Measurements from ENCODE around the gene HS3ST6. TPM values are rescaled to one million over a fixed set of nuclear protein-coding genes. Genes with fewer than 3 reads are reported as not detected.

The HS3ST6 gene
- total RNA-seq, 1 donor from 2014 or later: not detected

DNA sequence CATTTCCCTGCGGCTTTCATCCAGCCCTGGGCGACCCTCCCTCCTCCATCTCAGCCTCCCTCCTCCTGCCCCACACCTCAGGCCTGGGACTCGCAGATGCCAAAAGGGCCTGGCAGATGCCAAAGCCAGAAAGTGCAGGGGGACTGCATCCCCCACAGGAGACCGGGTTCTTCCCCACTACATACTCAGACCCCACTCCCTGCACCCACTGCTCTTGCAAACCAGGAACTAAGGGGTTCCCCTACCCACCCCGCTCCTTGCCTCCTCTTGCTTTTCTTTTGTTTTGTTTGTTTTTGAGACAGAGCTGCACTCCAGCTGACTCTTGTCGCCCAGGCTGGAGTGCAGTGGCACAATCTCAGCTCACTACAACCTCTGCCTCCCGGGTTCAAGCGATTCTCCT lies 3.2 kb downstream of the HS3ST6 start:
- DNase-seq (ENCODE audit: low read depth) (no peak), FAIRE-seq (no peak)
- peaks cover 29% of the 10 kb centered on the region for H3K27me3 ChIP-seq (ENCODE audit: control insufficient read depth, insufficient read depth, low read length)
- no peaks in the 10 kb centered on the region for H3K36me3 ChIP-seq (ENCODE audit: control insufficient read depth, insufficient read depth, low read length)
- H3K4me3 ChIP-seq (ENCODE audit: low read depth, low read length): no peak overlapping the region
- TF ChIP-seq, protein P1, sequence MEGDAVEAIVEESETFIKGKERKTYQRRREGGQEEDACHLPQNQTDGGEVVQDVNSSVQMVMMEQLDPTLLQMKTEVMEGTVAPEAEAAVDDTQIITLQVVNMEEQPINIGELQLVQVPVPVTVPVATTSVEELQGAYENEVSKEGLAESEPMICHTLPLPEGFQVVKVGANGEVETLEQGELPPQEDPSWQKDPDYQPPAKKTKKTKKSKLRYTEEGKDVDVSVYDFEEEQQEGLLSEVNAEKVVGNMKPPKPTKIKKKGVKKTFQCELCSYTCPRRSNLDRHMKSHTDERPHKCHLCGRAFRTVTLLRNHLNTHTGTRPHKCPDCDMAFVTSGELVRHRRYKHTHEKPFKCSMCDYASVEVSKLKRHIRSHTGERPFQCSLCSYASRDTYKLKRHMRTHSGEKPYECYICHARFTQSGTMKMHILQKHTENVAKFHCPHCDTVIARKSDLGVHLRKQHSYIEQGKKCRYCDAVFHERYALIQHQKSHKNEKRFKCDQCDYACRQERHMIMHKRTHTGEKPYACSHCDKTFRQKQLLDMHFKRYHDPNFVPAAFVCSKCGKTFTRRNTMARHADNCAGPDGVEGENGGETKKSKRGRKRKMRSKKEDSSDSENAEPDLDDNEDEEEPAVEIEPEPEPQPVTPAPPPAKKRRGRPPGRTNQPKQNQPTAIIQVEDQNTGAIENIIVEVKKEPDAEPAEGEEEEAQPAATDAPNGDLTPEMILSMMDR (IDR thresholded peaks at IDR 0.05; ENCODE audit: insufficient read depth, low read length, severe bottlenecking): no peak

DNA sequence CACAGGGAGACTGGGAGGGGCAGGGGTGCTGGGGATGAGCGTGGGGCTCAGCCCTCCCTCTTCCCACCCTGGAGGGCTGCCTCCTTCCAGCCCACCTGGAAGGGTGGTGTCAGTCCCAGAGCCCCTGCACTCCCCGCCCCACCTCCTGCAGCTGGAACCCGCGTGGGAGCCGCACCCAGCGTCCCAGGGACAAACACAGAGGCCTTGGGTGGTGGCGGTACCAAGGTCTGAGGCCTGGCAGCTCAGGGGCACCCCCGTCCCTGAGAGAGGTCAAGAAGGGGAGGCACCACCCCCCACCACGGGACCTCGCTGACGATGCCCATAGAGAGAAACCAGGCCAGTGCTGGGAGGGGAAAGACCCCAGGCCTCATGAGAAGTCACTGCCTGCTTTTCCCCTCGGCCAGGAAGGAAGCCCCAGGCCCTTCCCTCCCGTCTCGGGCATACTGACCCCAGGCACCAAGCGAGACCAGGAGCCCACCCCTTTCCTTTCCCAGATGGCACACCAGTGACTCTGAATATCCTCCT lies 4.1 kb downstream of the HS3ST6 start:
- Histone ChIP-seq H3K27me3 (ENCODE audit: control insufficient read depth, insufficient read depth, low read length) (peaks cover 21% of the 10 kb centered on the region), H3K36me3 (ENCODE audit: control insufficient read depth, insufficient read depth, low read length) (no peaks in the 10 kb centered on the region), H3K4me3 (ENCODE audit: low read depth, low read length) (no peak overlapping the region)
- FAIRE-seq (no peak), DNase-seq (ENCODE audit: low read depth) (no peak)
- TF ChIP-seq, protein P1 (IDR thresholded peaks at IDR 0.05; ENCODE audit: insufficient read depth, low read length, severe bottlenecking): no peak

DNA sequence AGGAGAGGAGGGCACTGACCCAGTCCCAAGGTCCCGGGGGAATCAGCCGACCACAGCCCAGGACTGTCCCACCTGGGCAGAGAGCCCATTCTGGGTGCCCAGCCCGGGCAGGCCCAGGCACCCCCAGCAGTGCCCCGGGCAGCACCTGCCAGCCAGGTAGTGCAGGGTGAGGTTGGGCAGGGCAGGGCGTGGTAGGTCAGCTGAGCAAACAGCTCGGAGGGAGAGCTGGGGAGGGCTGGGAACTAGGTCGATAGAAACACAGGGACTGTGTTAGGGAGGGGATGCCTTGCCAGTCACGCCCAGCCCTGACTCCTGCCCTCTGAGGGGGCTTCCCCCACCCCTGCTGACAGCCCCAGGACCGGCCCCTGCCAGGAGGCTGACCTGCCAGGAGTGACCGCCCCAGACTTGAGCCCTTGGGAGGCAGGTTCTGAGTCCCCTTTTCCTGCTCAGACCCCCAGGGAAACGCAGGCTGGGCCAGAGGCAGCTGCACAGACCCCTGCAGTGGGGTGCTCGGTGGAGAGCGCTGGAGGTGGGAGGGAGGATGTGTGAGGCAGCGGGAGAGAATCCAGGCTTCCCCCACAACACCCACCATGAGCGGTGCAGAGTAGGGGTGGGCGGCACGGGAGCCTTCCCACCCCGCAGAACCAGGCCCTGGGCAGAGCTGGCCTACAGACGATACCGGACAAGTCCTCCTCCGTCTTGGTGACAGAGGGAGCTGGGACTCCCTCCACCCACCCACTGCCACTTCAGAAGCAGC lies 4.7 kb downstream of the HS3ST6 start:
- TF ChIP-seq, protein P1 (IDR thresholded peaks at IDR 0.05; ENCODE audit: insufficient read depth, low read length, severe bottlenecking): no peak
- FAIRE-seq: no peak
- peaks cover 15% of the 10 kb centered on the region for H3K27me3 ChIP-seq (ENCODE audit: control insufficient read depth, insufficient read depth, low read length)
- H3K36me3 ChIP-seq (ENCODE audit: control insufficient read depth, insufficient read depth, low read length): no peaks in the 10 kb centered on the region
- no peak overlapping the region for H3K4me3 ChIP-seq (ENCODE audit: low read depth, low read length)
- peak; percentile 52 for DNase-seq (ENCODE audit: low read depth)

DNA sequence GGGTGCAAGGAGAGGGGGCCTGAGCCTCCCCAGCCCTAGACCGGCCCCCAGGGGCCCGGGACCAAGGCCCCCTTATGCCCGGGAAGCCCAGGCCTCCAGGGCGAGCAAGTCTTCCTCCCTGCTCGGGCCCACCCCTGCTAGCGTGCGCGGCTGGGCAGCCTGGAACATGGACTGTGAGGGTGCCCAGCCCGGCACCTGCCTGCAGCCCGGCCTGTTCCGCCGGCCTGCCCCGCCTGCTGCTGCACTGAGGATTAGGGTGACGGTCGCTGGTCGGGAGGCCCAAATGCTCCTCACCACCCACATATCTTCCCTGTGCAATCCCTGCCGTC lies 6.0 kb downstream of the HS3ST6 start:
- DNase-seq (ENCODE audit: low read depth): no peak
- peaks cover 8% of the 10 kb centered on the region for H3K27me3 ChIP-seq (ENCODE audit: control insufficient read depth, insufficient read depth, low read length)
- H3K4me3 ChIP-seq (ENCODE audit: low read depth, low read length): no peak overlapping the region
- H3K36me3 ChIP-seq (ENCODE audit: control insufficient read depth, insufficient read depth, low read length): no peaks in the 10 kb centered on the region
- FAIRE-seq: no peak
- TF ChIP-seq, protein P1 (IDR thresholded peaks at IDR 0.05; ENCODE audit: insufficient read depth, low read length, severe bottlenecking): no peak

DNA sequence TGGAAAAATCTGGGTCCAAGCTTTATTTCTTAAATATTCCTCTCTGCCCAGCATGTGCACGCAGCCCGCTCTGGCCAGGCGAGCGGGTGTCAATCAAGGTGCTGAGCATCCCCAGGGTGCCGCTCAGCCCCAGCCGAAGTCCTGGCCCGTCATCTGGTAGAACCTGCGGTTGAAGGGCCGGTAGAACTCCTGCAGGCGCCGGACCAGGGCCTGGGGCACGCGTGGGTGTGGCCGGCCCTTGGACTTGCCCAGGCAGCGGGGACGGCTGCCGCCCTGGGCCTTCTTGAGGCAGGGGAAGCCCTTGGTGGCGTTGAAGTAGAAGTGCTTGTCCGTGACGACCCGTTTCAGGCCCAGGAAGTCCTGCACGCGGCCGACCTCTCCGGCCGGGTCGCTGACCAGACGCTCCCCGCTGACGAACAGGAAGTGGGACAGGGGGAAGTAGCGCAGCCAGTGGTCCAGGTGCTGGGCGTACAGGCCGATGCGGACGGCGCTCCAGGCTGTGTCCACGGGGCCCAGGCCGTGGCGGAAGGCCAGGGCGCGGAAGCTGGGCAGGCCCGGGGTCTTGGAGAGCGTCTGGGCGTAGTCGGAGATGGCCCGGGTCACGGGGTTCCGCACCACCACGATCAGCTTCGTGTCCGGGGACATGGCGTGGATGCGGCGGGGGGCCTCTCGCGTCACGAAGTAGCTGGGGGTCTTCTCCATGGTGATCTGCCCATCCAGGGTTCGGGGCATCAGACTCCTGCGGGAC lies 6.6 kb downstream of the HS3ST6 start:
- DNase-seq (ENCODE audit: low read depth): no peak
- no peaks in the 10 kb centered on the region for H3K36me3 ChIP-seq (ENCODE audit: control insufficient read depth, insufficient read depth, low read length)
- no peak for FAIRE-seq
- TF ChIP-seq, protein P1 (IDR thresholded peaks at IDR 0.05; ENCODE audit: insufficient read depth, low read length, severe bottlenecking): no peak
- H3K27me3 ChIP-seq (ENCODE audit: control insufficient read depth, insufficient read depth, low read length): peaks cover 6% of the 10 kb centered on the region
- H3K4me3 ChIP-seq (ENCODE audit: low read depth, low read length): no peak overlapping the region
